Cortex of kidney (tissue), 1 donor: ENCODE results near the gene TANC1.
"Not testable (repeated sequence)": the region's sequence is repeated elsewhere in the genome, so short reads cannot be mapped to it uniquely, and the experiment has no call there.

Source experiments
- DNase-seq: peaks from one replicate; lab custom pipeline; 2025; lab: John Stamatoyannopoulos, UW

The TANC1 gene

GRCh38 chr2:159140070-159140769 lies 171.8 kb downstream of the TANC1 start:
- no peak for DNase-seq

- not testable (repeated sequence) for DNase-seq
Observed at GRCh38 chr2:159140821-159141220, 172.4 kb downstream of the TANC1 start.

GRCh38 chr2:159144776-159145614 lies 176.6 kb downstream of the TANC1 start:
- no peak for DNase-seq

GRCh38 chr2:159145745-159146354 lies 177.4 kb downstream of the TANC1 start:
- no peak for DNase-seq

- no peak for DNase-seq
Observed at GRCh38 chr2:159146996-159147666, 178.7 kb downstream of the TANC1 start.

- no peak for DNase-seq
Observed at GRCh38 chr2:159147690-159148089, 179.2 kb downstream of the TANC1 start.

- no peak for DNase-seq
Observed at GRCh38 chr2:159148901-159149300, 180.5 kb downstream of the TANC1 start.

- DNase-seq: no peak
Observed at GRCh38 chr2:159149747-159150146, 181.3 kb downstream of the TANC1 start.

GRCh38 chr2:159150280-159150746 lies 181.9 kb downstream of the TANC1 start:
- no peak for DNase-seq

- no peak for DNase-seq
Observed at GRCh38 chr2:159151198-159152127, 183.0 kb downstream of the TANC1 start.

- DNase-seq: no peak
Observed at GRCh38 chr2:159152128-159152778, 183.8 kb downstream of the TANC1 start.

GRCh38 chr2:159153063-159153462 lies 184.6 kb downstream of the TANC1 start:
- no peak for DNase-seq

- no peak for DNase-seq
Observed at GRCh38 chr2:159153463-159153862, 185.0 kb downstream of the TANC1 start.

GRCh38 chr2:159153951-159154350 lies 185.5 kb downstream of the TANC1 start:
- no peak for DNase-seq

- DNase-seq: no peak
Observed at GRCh38 chr2:159154366-159154765, 185.9 kb downstream of the TANC1 start.

GRCh38 chr2:159155320-159155719 lies 186.9 kb downstream of the TANC1 start:
- no peak for DNase-seq

- DNase-seq: no peak
Observed at GRCh38 chr2:159155791-159156190, 187.4 kb downstream of the TANC1 start.

GRCh38 chr2:159156834-159157233 lies 188.4 kb downstream of the TANC1 start:
- no peak for DNase-seq

GRCh38 chr2:159157361-159158209 lies 189.1 kb downstream of the TANC1 start:
- no peak for DNase-seq

GRCh38 chr2:159160412-159160811 lies 192.0 kb downstream of the TANC1 start:
- no peak for DNase-seq
